ENCODE data around the gene CARMIL1. TPM values are rescaled to one million over a fixed set of nuclear protein-coding genes. Genes with fewer than 3 reads are reported as not detected.

Gene CARMIL1
- total RNA-seq, 4 donors from 2014 or later: 6.2 to 17.2 (median 11.5) TPM

GRCh38 chr6:25384967-25385366 lies 105.8 kb downstream of the CARMIL1 start:
- Histone ChIP-seq H3K4me1 (peaks cover 0 to 8% (median 3%) of the 10 kb centered on the region in 3 donors), H3K4me3 (no peak overlapping the region), H3K27ac (no peak overlapping the region), H3K36me3 (no peaks in the 10 kb centered on the region), H3K27me3 (no peaks in the 10 kb centered on the region), H3K9me3 (no peaks in the 10 kb centered on the region)
- ATAC-seq: no peak
- no peak for TF ChIP-seq POLR2A (IDR thresholded peaks at IDR 0.05)
- no peak for TF ChIP-seq EP300 (IDR thresholded peaks at IDR 0.05)
- TF ChIP-seq CTCF (IDR thresholded peaks at IDR 0.05): no peak
- no peak for TF ChIP-seq POLR2AphosphoS5 (IDR thresholded peaks at IDR 0.05)
- WGBS, 2 donors (ENCODE audit: low coverage in 1 of 2): 57 to 69% methylated on average over 5 of the region's 5 CpGs

GRCh38 chr6:25387483-25387882 lies 108.3 kb downstream of the CARMIL1 start:
- 88 to 96% methylated on average over 1 to 2 of the region's 2 CpGs for WGBS, 2 donors (ENCODE audit: low coverage in 1 of 2)
- Histone ChIP-seq H3K4me1 (peaks cover 0 to 8% (median 3%) of the 10 kb centered on the region in 3 donors), H3K9me3 (no peaks in the 10 kb centered on the region), H3K27me3 (no peaks in the 10 kb centered on the region), H3K27ac (no peak overlapping the region), H3K4me3 (no peak overlapping the region), H3K36me3 (no peaks in the 10 kb centered on the region)
- no peak for TF ChIP-seq POLR2AphosphoS5 (IDR thresholded peaks at IDR 0.05)
- no peak for TF ChIP-seq POLR2A (IDR thresholded peaks at IDR 0.05)
- no peak for TF ChIP-seq CTCF (IDR thresholded peaks at IDR 0.05)
- no peak for TF ChIP-seq EP300 (IDR thresholded peaks at IDR 0.05)
- no peak for ATAC-seq

GRCh38 chr6:25387911-25388310 lies 108.7 kb downstream of the CARMIL1 start:
- WGBS, 2 donors (ENCODE audit: low coverage in 1 of 2): 40 to 62% methylated on average over 1 to 2 of the region's 2 CpGs
- no peak overlapping the region for H3K27ac ChIP-seq
- TF ChIP-seq CTCF (IDR thresholded peaks at IDR 0.05) (no peak), POLR2A (IDR thresholded peaks at IDR 0.05) (no peak), EP300 (IDR thresholded peaks at IDR 0.05) (no peak), POLR2AphosphoS5 (IDR thresholded peaks at IDR 0.05) (no peak)
- H3K9me3 ChIP-seq: no peaks in the 10 kb centered on the region
- H3K27me3 ChIP-seq: no peaks in the 10 kb centered on the region
- H3K4me3 ChIP-seq: no peak overlapping the region
- peaks cover 0 to 8% (median 3%) of the 10 kb centered on the region in 3 donors for H3K4me1 ChIP-seq
- H3K36me3 ChIP-seq: no peaks in the 10 kb centered on the region
- ATAC-seq: no peak

- H3K4me1 ChIP-seq: peaks cover 0 to 8% (median 3%) of the 10 kb centered on the region in 3 donors
- H3K9me3 ChIP-seq: no peaks in the 10 kb centered on the region
- H3K36me3 ChIP-seq: no peaks in the 10 kb centered on the region
- H3K27me3 ChIP-seq: no peaks in the 10 kb centered on the region
- WGBS, 2 donors (ENCODE audit: low coverage in 1 of 2): 77% methylated on average over 1 of the region's 3 CpGs; no CpG with 5 or more reads in 1 of the 2 donors
- ATAC-seq: no peak
- TF ChIP-seq POLR2AphosphoS5 (IDR thresholded peaks at IDR 0.05) (no peak), CTCF (IDR thresholded peaks at IDR 0.05) (no peak), POLR2A (IDR thresholded peaks at IDR 0.05) (no peak), EP300 (IDR thresholded peaks at IDR 0.05) (no peak)
- H3K27ac ChIP-seq: no peak overlapping the region
- no peak overlapping the region for H3K4me3 ChIP-seq
These were observed 109.6 kb downstream of the CARMIL1 start for GRCh38 chr6:25388776-25389175.

GRCh38 chr6:25389471-25389870 lies 110.3 kb downstream of the CARMIL1 start:
- Histone ChIP-seq H3K27ac (no peak overlapping the region), H3K36me3 (no peaks in the 10 kb centered on the region), H3K4me1 (peaks cover 0 to 8% (median 3%) of the 10 kb centered on the region in 3 donors), H3K4me3 (no peak overlapping the region), H3K27me3 (no peaks in the 10 kb centered on the region), H3K9me3 (no peaks in the 10 kb centered on the region)
- no peak for ATAC-seq
- 33 to 35% methylated on average over 2 of the region's 2 CpGs for WGBS, 2 donors (ENCODE audit: low coverage in 1 of 2)
- TF ChIP-seq EP300 (IDR thresholded peaks at IDR 0.05) (no peak), CTCF (IDR thresholded peaks at IDR 0.05) (no peak), POLR2A (IDR thresholded peaks at IDR 0.05) (no peak), POLR2AphosphoS5 (IDR thresholded peaks at IDR 0.05) (peak; percentile 39)
